H1 (cell line): ENCODE data around the gene SNX13. TPM values are rescaled to one million over a fixed set of nuclear protein-coding genes. Genes with fewer than 3 reads are reported as not detected.

Experiments
- CTCF ChIA-PET: fragments of 300-600 bp; sonication (Branson Sonifier 250); formaldehyde crosslinking; loops from one replicate; lab custom pipeline; 2021; ENCODE audit not compliant: partially characterized antibody; lab: Charles Lee
- POLR2A ChIA-PET: fragments of 300-600 bp; sonication (Branson Sonifier 250); formaldehyde crosslinking; loops from one replicate; lab custom pipeline; 2021; ENCODE audit warnings: inconsistent platforms; ENCODE audit not compliant: partially characterized antibody; lab: Charles Lee
- DNase-seq, 2 experiments: peaks; one replicate each; pipeline versions ENCODE4 v3.0.0 to v3.0.0-alpha.2; 2010 to 2022; ENCODE audit warnings: low spot score in 2 of 2, low read depth in 1 of 2, mixed read lengths in 1 of 2
- FAIRE-seq: peaks from 2 replicates; lab custom pipeline; 2011; peaks lifted over from hg19 to GRCh38; lab: Jason Lieb, UNC
- H2AFZ ChIP-seq: 2 replicates; pipeline ENCODE4 v1.8.1; 2012; ENCODE audit warnings: low read length, inconsistent platforms
- H2AK5ac ChIP-seq: 2 replicates; pipeline ENCODE4 v1.6.1; 2013; ENCODE audit warnings: low read depth, low read length
- H2BK120ac ChIP-seq: replicated peaks from 2 replicates; pipeline ENCODE3; 2013; ENCODE audit warnings: low read depth, low read length, inconsistent platforms
- H2BK12ac ChIP-seq: 2 replicates; pipeline ENCODE4 v1.6.1; 2013; ENCODE audit warnings: low read depth, low read length
- H2BK15ac ChIP-seq: 2 replicates; pipeline ENCODE4 v1.6.1; 2013; ENCODE audit warnings: low read length
- H2BK20ac ChIP-seq: 2 replicates; pipeline ENCODE4 v1.6.1; 2013; ENCODE audit warnings: low read length
- H2BK5ac ChIP-seq: 2 replicates; pipeline ENCODE4 v1.6.1; 2013; ENCODE audit warnings: low read depth, low read length
- H3K14ac ChIP-seq: 2 replicates; pipeline ENCODE4 v1.6.1; 2013; ENCODE audit warnings: inconsistent platforms; ENCODE audit not compliant: insufficient read length
- H3K18ac ChIP-seq: 2 replicates; pipeline ENCODE4 v1.6.1; 2013; ENCODE audit warnings: low read length; ENCODE audit errors: extremely low read depth
- H3K23ac ChIP-seq: 2 replicates; pipeline ENCODE4 v1.6.1; 2013; ENCODE audit warnings: inconsistent platforms; ENCODE audit not compliant: insufficient read length
- H3K23me2 ChIP-seq: 2 replicates; pipeline ENCODE4 v1.6.1; 2013; ENCODE audit warnings: low read depth, low read length
- H3K27ac ChIP-seq: 2 replicates; pipeline ENCODE4 v1.6.1; 2011; ENCODE audit warnings: low read depth, low read length, inconsistent platforms
- H3K27me3 ChIP-seq, 4 experiments: replicated peaks in 1 of 4; 1 replicate in 1 of 4; 2 replicates in 3 of 4; pipeline versions ENCODE4 v1.6.1 to v1.8.1; 2011 to 2013; ENCODE audit warnings: low read length in 3 of 4, mild to moderate bottlenecking in 3 of 4, inconsistent platforms in 2 of 4, mixed read lengths in 2 of 4, moderate library complexity in 1 of 4; ENCODE audit not compliant: control insufficient read depth in 3 of 4, insufficient read depth in 3 of 4; ENCODE audit errors: extremely low read depth in 1 of 4
- H3K36me3 ChIP-seq, 4 experiments: 2 replicates each; pipeline versions ENCODE4 v1.6.1 to v1.8.1; 2011 to 2013; ENCODE audit warnings: mild to moderate bottlenecking in 4 of 4, low read length in 3 of 4, moderate library complexity in 2 of 4, control low read depth in 1 of 4, inconsistent platforms in 1 of 4; ENCODE audit not compliant: insufficient read depth in 4 of 4, control insufficient read depth in 2 of 4
- H3K4ac ChIP-seq: replicated peaks from 2 replicates; pipeline ENCODE3; 2013; ENCODE audit warnings: low read length, low read depth, mixed read lengths, inconsistent platforms; ENCODE audit not compliant: insufficient read length
- H3K4me1 ChIP-seq, 4 experiments: replicated peaks in 1 of 4; 1 replicate in 1 of 4; 2 replicates in 3 of 4; pipeline versions ENCODE4 v1.6.1 to v1.8.1; 2011 to 2013; ENCODE audit warnings: low read length in 3 of 4, inconsistent platforms in 2 of 4, mixed read lengths in 1 of 4; ENCODE audit not compliant: insufficient read depth in 4 of 4, control insufficient read depth in 3 of 4
- H3K4me2 ChIP-seq, 2 experiments: 2 replicates each; pipeline versions ENCODE4 v1.6.1 to v1.8.1; 2011 to 2013; ENCODE audit warnings: low read depth in 2 of 2, low read length in 2 of 2, control low read depth in 1 of 2, inconsistent platforms in 1 of 2, mild to moderate bottlenecking in 1 of 2; ENCODE audit not compliant: insufficient read depth in 1 of 2
- H3K4me3 ChIP-seq, 4 experiments: fragments of 200-600, 300-600 bp in 1 of 4; sonication (generic), shearing (Covaris generic), sonication (Bioruptor Twin) in 1 of 4; 2 replicates each; pipeline versions ENCODE4 v1.5.1 to v1.8.1; 2011 to 2016; ENCODE audit warnings: low read length in 4 of 4, low read depth in 3 of 4, control low read depth in 2 of 4, inconsistent platforms in 2 of 4, mild to moderate bottlenecking in 2 of 4, mixed read lengths in 1 of 4, moderate library complexity in 1 of 4; ENCODE audit not compliant: insufficient read depth in 2 of 4; ENCODE audit errors: extremely low read depth in 1 of 4
- H3K56ac ChIP-seq: replicated peaks from 2 replicates; pipeline ENCODE3; 2013; ENCODE audit warnings: low read depth, mild to moderate bottlenecking, mixed read lengths, low read length, inconsistent platforms; ENCODE audit not compliant: insufficient read length
- H3K79me1 ChIP-seq: 2 replicates; pipeline ENCODE4 v1.6.1; 2013; ENCODE audit warnings: low read depth, low read length, control low read depth
- H3K79me2 ChIP-seq, 2 experiments: 2 replicates each; pipeline versions ENCODE4 v1.6.1 to v1.8.1; 2012 to 2013; ENCODE audit warnings: low read length in 2 of 2, mild to moderate bottlenecking in 2 of 2, inconsistent platforms in 1 of 2; ENCODE audit not compliant: insufficient read depth in 2 of 2, control insufficient read depth in 1 of 2
- H3K9ac ChIP-seq, 4 experiments: replicated peaks in 1 of 4; 1 replicate in 1 of 4; 2 replicates in 3 of 4; pipeline versions ENCODE4 v1.6.1 to v1.8.1; 2011 to 2013; ENCODE audit warnings: low read depth in 3 of 4, low read length in 3 of 4, control low read depth in 2 of 4, mild to moderate bottlenecking in 2 of 4, moderate library complexity in 2 of 4, inconsistent platforms in 1 of 4; ENCODE audit errors: extremely low read depth in 1 of 4
- H3K9me3 ChIP-seq, 2 experiments: 2 replicates each; pipeline versions ENCODE4 v1.6.1 to v1.8.1; 2012 to 2013; ENCODE audit warnings: mild to moderate bottlenecking in 2 of 2, moderate library complexity in 2 of 2, control low read depth in 1 of 2, inconsistent platforms in 1 of 2, low read depth in 1 of 2, low read length in 1 of 2, mixed read lengths in 1 of 2; ENCODE audit not compliant: insufficient read depth in 2 of 2
- H4K20me1 ChIP-seq, 2 experiments: replicated peaks in 1 of 2; 2 replicates each; pipeline versions ENCODE3 to v1.8.1; 2011 to 2013; ENCODE audit warnings: inconsistent platforms in 2 of 2, low read length in 2 of 2, mild to moderate bottlenecking in 1 of 2; ENCODE audit not compliant: insufficient read depth in 2 of 2, control insufficient read depth in 1 of 2
- H4K5ac ChIP-seq: 2 replicates; pipeline ENCODE4 v1.6.1; 2013; ENCODE audit warnings: low read length, low read depth, mixed read lengths, inconsistent platforms; ENCODE audit not compliant: insufficient read length
- H4K8ac ChIP-seq: 2 replicates; pipeline ENCODE4 v1.8.0; 2013; ENCODE audit warnings: mild to moderate bottlenecking, moderate library complexity, low read length, inconsistent platforms; ENCODE audit not compliant: insufficient read depth; ENCODE audit errors: extremely low read depth
- H4K91ac ChIP-seq: replicated peaks from 2 replicates; pipeline ENCODE3; 2013; ENCODE audit warnings: low read length, mixed read lengths, inconsistent platforms; ENCODE audit not compliant: insufficient read length
- CREB1 ChIP-seq: IDR thresholded peaks from 2 replicates; pipeline ENCODE4 v1.6.1; 2012; ENCODE audit warnings: inconsistent platforms
- SAP30 ChIP-seq: fragments of 300-600 bp; sonication (generic); IDR thresholded peaks from 2 replicates; pipeline ENCODE4 v1.7.1; 2012; ENCODE audit warnings: low read length, moderate library complexity, mild to moderate bottlenecking, inconsistent platforms; ENCODE audit not compliant: insufficient read depth, insufficient replicate concordance
- WGBS, 2 experiments: shearing (Covaris generic) in 1 of 2; methylation state at CpG; one replicate each; pipeline versions ENCODE4 v1.1.6 to v1.1.7; 2013 to 2015; ENCODE audit warnings: low lambda C conversion rate in 2 of 2, mixed read lengths in 2 of 2, inconsistent platforms in 1 of 2, low coverage in 1 of 2, missing lambda C conversion rate in 1 of 2; ENCODE audit not compliant: insufficient replicate concordance in 2 of 2, insufficient coverage in 1 of 2, insufficient read length in 1 of 2; ENCODE audit errors: extremely low coverage in 1 of 2, missing lambda C conversion rate in 1 of 2; 5-methylcytosine and 5-hydroxymethylcytosine counted together
- polyA plus RNA-seq, 7 experiments: library from polyadenylated mRNA; depleted of rRNA in 3 of 7; stranded (reverse) in 5 of 7; unstranded in 2 of 7; fragments of >200 nt in 5 of 7; fragments of 200-250 nt in 2 of 7; gene quantifications; 1 replicate in 5 of 7; 2 replicates in 1 of 7; 4 replicates in 1 of 7; pipeline versions ENCODE4 v1.2.1 to v1.2.3, GENCODE V29; 2011 to 2013; ENCODE audit warnings: missing spikeins in 2 of 7, mixed read lengths in 2 of 7
- total RNA-seq: library from RNA; stranded (reverse); fragmentation: NEBNext Ultra II Directional; extraction: Animal tissue kit (Norgen Biotek cat#: 25700); gene quantifications from 2 replicates; pipeline ENCODE4 v1.2.1, GENCODE V29; 2021

The SNX13 gene
- total and polyA plus RNA-seq, 2 of the 8 experiments (the other 6 are each of a cell fraction or from before 2014, with no cell fraction given) = 5.5 to 27.4 TPM

- CTCF ChIA-PET = interaction anchor here (1.3 to 1.5 kb wide), 2 partner anchors 11 to 169 kb away, joined by 3 read pairs; no protein-coding TSS in a partner anchor
- Histone ChIP-seq H3K4me3 (no peak overlapping the region), H4K20me1 (no peaks in the 10 kb centered on the region), H3K27ac (no peak overlapping the region), H2BK20ac (no peak overlapping the region), H3K4me2 (no peak overlapping the region), H2AK5ac (no peak overlapping the region), H3K9ac (no peak overlapping the region), H2BK120ac (no peak overlapping the region), H4K8ac (no peak overlapping the region), H3K4ac (no peak overlapping the region), H3K36me3 (peaks cover 0 to 7% (median 1%) of the 10 kb centered on the region in 4 experiments; a peak in 3 of 8 replicates), H3K27me3 (no peaks in the 10 kb centered on the region), H3K9me3 (no peaks in the 10 kb centered on the region), H3K4me1 (no peaks in the 10 kb centered on the region), H2BK12ac (no peak overlapping the region), H4K5ac (no peak overlapping the region), H3K56ac (no peak overlapping the region), H2AFZ (no peak overlapping the region), H2BK15ac (no peak overlapping the region), H3K79me1 (no peaks in the 10 kb centered on the region), H2BK5ac (no peak overlapping the region), H4K91ac (no peak overlapping the region), H3K23ac (no peak overlapping the region), H3K79me2 (no peaks in the 10 kb centered on the region), H3K14ac (no peak overlapping the region), H3K23me2 (no peaks in the 10 kb centered on the region), H3K18ac (no peak overlapping the region)
- 86% methylated on average over 1 of the region's 1 CpG; no CpG with 5 or more reads in 1 of the 2 experiments for WGBS, 2 experiments
- POLR2A ChIA-PET = no interaction called here
- DNase-seq (no peak), FAIRE-seq (no peak)
- TF ChIP-seq SAP30 (no peak), CREB1 (no peak)
Measured at GRCh38 chr7:17814058-17814457, 126.2 kb downstream of the SNX13 start.
